ENCODE results near the gene CIAO2B.
"Not testable (repeated sequence)": the region's sequence is repeated elsewhere in the genome, so short reads cannot be mapped to it uniquely, and the experiment has no call there.

Gene CIAO2B

GRCh38 chr16:66956154-66956457 lies 21.9 kb upstream of the CIAO2B start:
- DNase-seq (ENCODE audit: low read depth in 2 of 2, low spot score in 1 of 2), result not testable (repeated sequence)

GRCh38 chr16:66955363-66956153 lies 21.4 kb upstream of the CIAO2B start:
- not testable (repeated sequence) for DNase-seq (ENCODE audit: low read depth in 2 of 2, low spot score in 1 of 2)

GRCh38 chr16:66954097-66954659 lies 20.0 kb upstream of the CIAO2B start:
- peak; percentile 33 to 50 for DNase-seq (ENCODE audit: low read depth in 2 of 2, low spot score in 1 of 2)

- DNase-seq (ENCODE audit: low read depth in 2 of 2, low spot score in 1 of 2), result no peak
These were observed 19.4 kb upstream of the CIAO2B start for GRCh38 chr16:66953462-66954096.

- DNase-seq (ENCODE audit: low read depth in 2 of 2, low spot score in 1 of 2), result no peak
These were observed 18.4 kb upstream of the CIAO2B start for GRCh38 chr16:66952430-66953110.

- no peak for DNase-seq (ENCODE audit: low read depth in 2 of 2, low spot score in 1 of 2)
These were observed 17.0 kb upstream of the CIAO2B start for GRCh38 chr16:66950971-66951790.

- DNase-seq (ENCODE audit: low read depth in 2 of 2, low spot score in 1 of 2), result no peak
These were observed 16.2 kb upstream of the CIAO2B start for GRCh38 chr16:66950437-66950836.

- no peak for DNase-seq (ENCODE audit: low read depth in 2 of 2, low spot score in 1 of 2)
These were observed 15.3 kb upstream of the CIAO2B start for GRCh38 chr16:66949472-66949871.

- no peak for DNase-seq (ENCODE audit: low read depth in 2 of 2, low spot score in 1 of 2)
These were observed 14.6 kb upstream of the CIAO2B start for GRCh38 chr16:66948837-66949225.

GRCh38 chr16:66948134-66948836 lies 14.1 kb upstream of the CIAO2B start:
- DNase-seq (ENCODE audit: low read depth in 2 of 2, low spot score in 1 of 2), result no peak

- peak; percentile 60 to 66 for DNase-seq (ENCODE audit: low read depth in 2 of 2, low spot score in 1 of 2)
These were observed 13.3 kb upstream of the CIAO2B start for GRCh38 chr16:66947302-66948065.

- DNase-seq (ENCODE audit: low read depth in 2 of 2, low spot score in 1 of 2), result no peak
These were observed 12.7 kb upstream of the CIAO2B start for GRCh38 chr16:66946974-66947301.

- DNase-seq (ENCODE audit: low read depth in 2 of 2, low spot score in 1 of 2), result no peak
These were observed 12.3 kb upstream of the CIAO2B start for GRCh38 chr16:66946541-66946940.

GRCh38 chr16:66945939-66946338 lies 11.7 kb upstream of the CIAO2B start:
- no peak for DNase-seq (ENCODE audit: low read depth in 2 of 2, low spot score in 1 of 2)

- not testable (repeated sequence) for DNase-seq (ENCODE audit: low read depth in 2 of 2, low spot score in 1 of 2)
These were observed 10.8 kb upstream of the CIAO2B start for GRCh38 chr16:66944971-66945370.

- no peak for DNase-seq (ENCODE audit: low read depth in 2 of 2, low spot score in 1 of 2)
These were observed 9.8 kb upstream of the CIAO2B start for GRCh38 chr16:66944054-66944441.

- no peak for DNase-seq (ENCODE audit: low read depth in 2 of 2, low spot score in 1 of 2)
These were observed 9.3 kb upstream of the CIAO2B start for GRCh38 chr16:66943426-66944053.

- DNase-seq (ENCODE audit: low read depth in 2 of 2, low spot score in 1 of 2), result no peak
These were observed 8.8 kb upstream of the CIAO2B start for GRCh38 chr16:66942981-66943380.

GRCh38 chr16:66940236-66940635 lies 6.0 kb upstream of the CIAO2B start:
- DNase-seq (ENCODE audit: low read depth in 2 of 2, low spot score in 1 of 2), result no peak

All from stimulated activated CD8-positive, alpha-beta memory T cell treated with anti-CD3 and anti-CD28 coated beads, Interleukin-4, amount 100 ng/mL, for 1 hour (primary cell).